ENCODE measurements around the gene EXOC2.

EXOC2 gene

GRCh38 chr6:636488-636887 is 56.5 kb downstream of the EXOC2 start:
- ATAC-seq (ENCODE audit: insufficient read depth, low read depth) (no peak), DNase-seq (no peak)
- Histone ChIP-seq H3K36me3 (ENCODE audit: insufficient read depth, low read length) (0 out of 2 replicates have a peak, but pooled peaks cover 16% of the 10 kb centered on the region), H2AFZ (ENCODE audit: low read depth, low read length) (no peak overlapping the region), H3K27me3 (ENCODE audit: insufficient read depth, low read length, poor library complexity) (no peaks in the 10 kb centered on the region), H4K20me1 (ENCODE audit: insufficient read depth, low read length) (peaks cover 12% of the 10 kb centered on the region; the same call in 1 of the 2 replicates), H3K79me2 (ENCODE audit: insufficient read depth, low read length) (peaks cover 11% of the 10 kb centered on the region; the same call in 1 of the 2 replicates), H3K9ac (ENCODE audit: low read depth, low read length) (no peak overlapping the region), H3K9me3 (ENCODE audit: insufficient read depth, low read length, severe bottlenecking) (no peaks in the 10 kb centered on the region), H3K4me2 (ENCODE audit: insufficient read depth, low read length) (no peak overlapping the region), H3K4me3 (ENCODE audit: low read depth in 1 of 2, low read length in 2 of 2) (no peak overlapping the region), H3K4me1 (ENCODE audit: insufficient read depth, low read length) (no peaks in the 10 kb centered on the region), H3K27ac (ENCODE audit: low read length) (no peak overlapping the region)
- no peak for TF ChIP-seq EZH2 (IDR thresholded peaks at IDR 0.05; ENCODE audit: borderline replicate concordance, low read depth, low read length, severe bottlenecking)

DNA sequence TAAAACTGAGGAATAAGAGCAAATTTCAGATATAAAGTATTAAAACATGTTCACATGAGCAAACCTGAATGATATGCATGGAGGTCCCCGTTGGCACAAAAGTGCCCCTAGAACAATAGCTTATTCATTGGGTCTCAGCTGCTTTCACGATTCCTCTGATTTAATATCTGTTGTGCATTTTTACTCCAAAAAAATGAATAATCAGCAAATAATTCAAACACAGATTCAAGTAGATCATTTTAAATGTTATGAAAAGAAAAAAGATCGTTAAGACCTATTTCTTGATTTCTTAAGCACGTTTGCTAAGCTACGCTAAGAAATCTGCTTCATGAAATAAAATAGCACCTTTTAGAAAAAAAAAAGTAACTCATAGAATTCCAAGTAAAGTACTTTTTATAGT is 57.7 kb downstream of the EXOC2 start:
- H3K79me2 ChIP-seq (ENCODE audit: insufficient read depth, low read length) = peaks cover 7% of the 10 kb centered on the region; the same call in 1 of the 2 replicates
- H3K4me2 ChIP-seq (ENCODE audit: insufficient read depth, low read length) = no peak overlapping the region
- H3K9me3 ChIP-seq (ENCODE audit: insufficient read depth, low read length, severe bottlenecking) = no peaks in the 10 kb centered on the region
- no peak overlapping the region for H3K4me3 ChIP-seq (ENCODE audit: low read depth in 1 of 2, low read length in 2 of 2)
- TF ChIP-seq CTCF (IDR thresholded peaks at IDR 0.05; ENCODE audit: borderline replicate concordance, extremely low read depth, low read length, poor library complexity, severe bottlenecking) (no peak), EZH2 (IDR thresholded peaks at IDR 0.05; ENCODE audit: borderline replicate concordance, low read depth, low read length, severe bottlenecking) (no peak)
- H3K36me3 ChIP-seq (ENCODE audit: insufficient read depth, low read length) = 0 out of 2 replicates have a peak, but pooled peaks cover 16% of the 10 kb centered on the region
- H3K4me1 ChIP-seq (ENCODE audit: insufficient read depth, low read length) = no peaks in the 10 kb centered on the region
- no peak for DNase-seq
- H3K27ac ChIP-seq (ENCODE audit: low read length) = no peak overlapping the region
- H3K27me3 ChIP-seq (ENCODE audit: insufficient read depth, low read length, poor library complexity) = no peaks in the 10 kb centered on the region
- ATAC-seq (ENCODE audit: insufficient read depth, low read depth) = no peak
- peaks cover 8% of the 10 kb centered on the region; the same call in 1 of the 2 replicates for H4K20me1 ChIP-seq (ENCODE audit: insufficient read depth, low read length)
- H2AFZ ChIP-seq (ENCODE audit: low read depth, low read length) = no peak overlapping the region
- no peak overlapping the region for H3K9ac ChIP-seq (ENCODE audit: low read depth, low read length)

GRCh38 chr6:633611-634010 is 59.3 kb downstream of the EXOC2 start:
- Histone ChIP-seq H3K27ac (ENCODE audit: low read length) (no peak overlapping the region), H3K9ac (ENCODE audit: low read depth, low read length) (no peak overlapping the region), H3K9me3 (ENCODE audit: insufficient read depth, low read length, severe bottlenecking) (no peaks in the 10 kb centered on the region), H3K27me3 (ENCODE audit: insufficient read depth, low read length, poor library complexity) (no peaks in the 10 kb centered on the region), H4K20me1 (ENCODE audit: insufficient read depth, low read length) (peaks cover 2% of the 10 kb centered on the region; the same call in 1 of the 2 replicates), H3K4me3 (ENCODE audit: low read depth in 1 of 2, low read length in 2 of 2) (no peak overlapping the region), H3K36me3 (ENCODE audit: insufficient read depth, low read length) (0 out of 2 replicates have a peak, but pooled peaks cover 16% of the 10 kb centered on the region), H3K4me2 (ENCODE audit: insufficient read depth, low read length) (no peak overlapping the region), H3K79me2 (ENCODE audit: insufficient read depth, low read length) (no peaks in the 10 kb centered on the region), H3K4me1 (ENCODE audit: insufficient read depth, low read length) (no peaks in the 10 kb centered on the region), H2AFZ (ENCODE audit: low read depth, low read length) (no peak overlapping the region)
- ATAC-seq (ENCODE audit: insufficient read depth, low read depth) = no peak
- DNase-seq = no peak
- no peak for TF ChIP-seq CTCF (IDR thresholded peaks at IDR 0.05; ENCODE audit: borderline replicate concordance, extremely low read depth, low read length, poor library complexity, severe bottlenecking)
- TF ChIP-seq EZH2 (IDR thresholded peaks at IDR 0.05; ENCODE audit: borderline replicate concordance, low read depth, low read length, severe bottlenecking) = no peak

DNA sequence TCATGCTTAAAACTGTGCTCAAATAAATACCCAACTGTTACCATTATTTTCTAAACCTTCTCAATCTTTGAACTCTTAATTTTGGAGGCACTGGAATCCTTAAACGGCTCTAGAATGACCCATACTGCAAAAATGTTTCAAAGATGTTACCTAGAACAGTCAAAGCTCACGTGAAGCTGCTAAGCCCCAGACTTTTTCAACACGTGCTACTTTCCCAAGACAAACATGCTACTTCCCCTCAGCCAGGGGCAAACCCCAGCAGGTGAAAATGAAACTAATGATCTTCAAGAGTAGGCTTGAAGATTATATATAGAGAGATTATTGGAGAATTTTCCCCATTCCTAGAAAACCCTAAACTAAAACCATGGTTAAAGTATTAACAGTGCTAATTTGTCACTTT is 64.2 kb downstream of the EXOC2 start:
- Histone ChIP-seq H4K20me1 (ENCODE audit: insufficient read depth, low read length) (peaks cover 2% of the 10 kb centered on the region; the same call in 1 of the 2 replicates), H3K9me3 (ENCODE audit: insufficient read depth, low read length, severe bottlenecking) (no peaks in the 10 kb centered on the region), H3K4me1 (ENCODE audit: insufficient read depth, low read length) (no peaks in the 10 kb centered on the region), H3K36me3 (ENCODE audit: insufficient read depth, low read length) (peaks cover 10% of the 10 kb centered on the region; the same call in 1 of the 2 replicates), H2AFZ (ENCODE audit: low read depth, low read length) (no peak overlapping the region), H3K27me3 (ENCODE audit: insufficient read depth, low read length, poor library complexity) (no peaks in the 10 kb centered on the region), H3K4me3 (ENCODE audit: low read depth in 1 of 2, low read length in 2 of 2) (no peak overlapping the region), H3K79me2 (ENCODE audit: insufficient read depth, low read length) (no peaks in the 10 kb centered on the region), H3K4me2 (ENCODE audit: insufficient read depth, low read length) (no peak overlapping the region), H3K27ac (ENCODE audit: low read length) (no peak overlapping the region), H3K9ac (ENCODE audit: low read depth, low read length) (no peak overlapping the region)
- ATAC-seq (ENCODE audit: insufficient read depth, low read depth) (no peak), DNase-seq (no peak)
- TF ChIP-seq EZH2 (IDR thresholded peaks at IDR 0.05; ENCODE audit: borderline replicate concordance, low read depth, low read length, severe bottlenecking) (no peak), CTCF (IDR thresholded peaks at IDR 0.05; ENCODE audit: borderline replicate concordance, extremely low read depth, low read length, poor library complexity, severe bottlenecking) (no peak)
